GM12864 (cell line): ENCODE results near the gene ULK3.

Source experiments
- DNase-seq: peaks from one replicate; pipeline ENCODE4 v3.0.0-alpha.2; 2011; ENCODE audit warnings: low read depth
- H3K4me3 ChIP-seq: 2 replicates; pipeline ENCODE4 v1.5.1; 2011; ENCODE audit warnings: mild to moderate bottlenecking, low read depth, low read length, control low read depth
- CTCF ChIP-seq: IDR thresholded peaks from 2 replicates; pipeline ENCODE4 v1.5.1; 2011; ENCODE audit warnings: low read depth, mild to moderate bottlenecking, moderate library complexity, low read length, control low read depth, inconsistent platforms; ENCODE audit errors: missing control alignments

The ULK3 gene

GRCh38 chr15:74867466-74868038 is 24.6 kb upstream of the ULK3 start:
- no peak overlapping the region for H3K4me3 ChIP-seq
- no peak for TF ChIP-seq CTCF
- no peak for DNase-seq

GRCh38 chr15:74866090-74866489 is 23.1 kb upstream of the ULK3 start:
- TF ChIP-seq CTCF: no peak
- DNase-seq: no peak
- H3K4me3 ChIP-seq: no peak overlapping the region

- no peak for TF ChIP-seq CTCF
- no peak for DNase-seq
- no peak overlapping the region for H3K4me3 ChIP-seq
Observed at GRCh38 chr15:74865316-74865715, 22.4 kb upstream of the ULK3 start.

- TF ChIP-seq CTCF: no peak
- DNase-seq: no peak
Observed at GRCh38 chr15:74864296-74864695, 21.3 kb upstream of the ULK3 start.

GRCh38 chr15:74863239-74864056 is 20.5 kb upstream of the ULK3 start:
- no peak overlapping the region for H3K4me3 ChIP-seq
- no peak for TF ChIP-seq CTCF
- no peak for DNase-seq

More at GRCh38 chr15:74864296-74864695, 21.3 kb upstream of the ULK3 start:
- H3K4me3 ChIP-seq: no peak overlapping the region

GRCh38 chr15:74858369-74858740 is 15.4 kb upstream of the ULK3 start:
- no peak for TF ChIP-seq CTCF
- no peak for DNase-seq

More at GRCh38 chr15:74858369-74858740, 15.4 kb upstream of the ULK3 start:
- H3K4me3 ChIP-seq: no peak overlapping the region
